Gastrocnemius medialis (tissue), 4 donors: ENCODE measurements around the gene SPINK5.

Experiments used
- CTCF ChIP-seq, 5 experiments: fragments of 450-650 bp in 3 of 5; fragments of 200-600 bp in 2 of 5; sonication (generic) in 2 of 5; IDR thresholded peaks in 4 of 5; conservative IDR thresholded peaks in 1 of 5; 1 replicate in 4 of 5; 2 replicates in 1 of 5; pipeline ENCODE4 v1.5.1; 2016 to 2019; ENCODE audit warnings: antibody characterized with exemption in 5 of 5, mild to moderate bottlenecking in 3 of 5, moderate library complexity in 3 of 5
- POLR2A ChIP-seq, 2 donors: fragments of 450-650 bp; IDR thresholded peaks; one replicate each; pipeline ENCODE4 v1.6.1; 2017; ENCODE audit warnings: antibody characterized with exemption in 2 of 2, mild to moderate bottlenecking in 2 of 2, moderate library complexity in 2 of 2

GRCh38 chr5:148085977-148086705 lies 22.4 kb downstream of the SPINK5 start:
- TF ChIP-seq CTCF (IDR thresholded peaks at IDR 0.05 in 4 of 5, conservative IDR thresholded peaks at IDR 0.05 in 1 of 5) = no peak
- TF ChIP-seq POLR2A (IDR thresholded peaks at IDR 0.05) = no peak
